ENCODE data around the gene MRTFA.
A peak's percentile ranks its signal among the peaks of the same experiment; 100 is the strongest.
"Not testable (repeated sequence)": the region's sequence is repeated elsewhere in the genome, so short reads cannot be mapped to it uniquely, and the experiment has no call there.

Gene MRTFA

DNA sequence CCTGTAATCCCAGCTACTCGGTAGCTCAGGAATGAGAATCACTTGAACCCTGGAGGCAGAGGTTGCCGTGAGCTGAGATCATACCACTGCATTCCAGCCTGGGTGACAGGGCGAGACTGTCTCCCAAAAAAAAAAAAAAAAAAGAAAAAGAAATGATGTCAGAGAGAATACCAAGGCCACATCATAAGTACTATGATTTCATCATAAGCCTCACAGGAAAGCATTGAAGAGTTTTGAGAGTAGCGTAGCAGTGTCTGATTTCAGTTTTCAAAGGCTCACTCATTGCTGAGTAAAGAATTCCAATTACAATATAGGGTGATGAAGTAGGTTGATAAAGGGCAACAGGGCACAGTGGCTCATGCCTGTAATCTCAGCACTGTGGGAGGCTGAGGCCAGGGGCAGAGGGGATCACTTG lies 88.8 kb downstream of the MRTFA start:
- no peak for DNase-seq

DNA sequence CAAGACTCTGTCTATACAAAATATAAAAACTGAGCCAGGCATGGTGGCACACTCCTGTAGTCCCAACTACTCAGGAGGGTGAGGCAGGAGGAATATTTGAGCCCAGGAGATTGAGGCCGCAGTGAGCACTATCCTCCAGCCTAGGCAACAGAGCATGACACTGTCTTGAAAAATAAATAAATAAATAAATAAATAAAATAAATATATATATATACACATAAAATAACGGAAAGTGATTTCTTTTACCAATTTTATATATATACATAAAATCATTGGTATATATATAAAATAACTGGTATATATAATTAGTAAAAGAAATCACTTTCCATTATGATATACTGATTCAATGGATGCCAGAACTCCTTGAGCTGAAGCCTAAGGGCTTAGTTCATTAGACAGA lies 91.8 kb downstream of the MRTFA start:
- no peak for DNase-seq

DNA sequence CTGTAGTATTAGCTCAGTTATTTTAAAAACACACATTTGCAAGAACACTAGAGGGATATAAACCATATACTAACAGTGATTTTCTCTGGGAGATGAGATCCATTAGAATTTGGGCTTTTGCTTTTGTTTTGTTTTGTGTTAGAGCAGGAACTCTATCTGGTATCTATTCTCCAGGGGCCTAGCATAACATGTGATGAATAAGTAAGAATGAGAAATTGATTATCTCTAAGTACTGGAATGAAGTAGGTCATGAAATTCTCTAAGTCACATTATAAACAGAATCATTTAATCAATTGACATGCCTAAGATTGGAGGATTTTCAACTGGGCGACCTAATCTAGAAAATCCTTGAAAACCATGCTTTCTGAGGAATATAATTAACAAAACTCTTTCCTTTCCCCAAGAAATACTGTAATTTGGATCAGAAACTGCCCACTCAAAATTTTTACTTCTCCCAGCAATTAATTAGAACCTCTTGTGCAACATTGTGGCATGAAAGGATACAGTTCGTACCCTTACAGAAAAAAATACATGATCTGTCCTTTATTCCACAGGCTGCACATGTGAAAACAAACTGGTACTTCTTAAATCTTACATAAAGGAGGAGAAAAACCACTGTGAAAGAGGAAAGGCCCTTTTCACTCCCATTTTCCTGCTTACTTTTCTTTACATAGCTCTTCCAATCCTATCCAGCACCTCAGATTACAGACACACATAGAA lies 93.5 kb downstream of the MRTFA start:
- DNase-seq = no peak

DNA sequence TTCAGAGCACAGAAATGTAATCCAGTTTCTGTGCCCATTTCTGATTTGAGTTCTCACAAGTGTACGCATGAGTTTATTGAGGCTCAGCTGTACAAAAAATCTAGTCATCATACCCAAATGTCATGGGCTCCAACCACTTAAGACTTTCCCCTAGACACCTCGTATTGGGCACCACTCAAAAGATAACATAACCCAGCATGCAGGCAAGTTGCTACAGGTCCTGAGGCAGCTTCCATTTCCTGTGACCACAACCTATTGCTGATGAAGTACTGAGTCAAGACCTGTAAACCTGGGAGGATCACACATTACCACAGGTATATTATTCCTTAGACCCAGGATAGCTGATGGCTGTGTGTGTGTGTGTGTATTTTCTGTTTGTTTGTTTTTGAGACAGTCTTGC lies 95.2 kb downstream of the MRTFA start:
- DNase-seq = no peak

DNA sequence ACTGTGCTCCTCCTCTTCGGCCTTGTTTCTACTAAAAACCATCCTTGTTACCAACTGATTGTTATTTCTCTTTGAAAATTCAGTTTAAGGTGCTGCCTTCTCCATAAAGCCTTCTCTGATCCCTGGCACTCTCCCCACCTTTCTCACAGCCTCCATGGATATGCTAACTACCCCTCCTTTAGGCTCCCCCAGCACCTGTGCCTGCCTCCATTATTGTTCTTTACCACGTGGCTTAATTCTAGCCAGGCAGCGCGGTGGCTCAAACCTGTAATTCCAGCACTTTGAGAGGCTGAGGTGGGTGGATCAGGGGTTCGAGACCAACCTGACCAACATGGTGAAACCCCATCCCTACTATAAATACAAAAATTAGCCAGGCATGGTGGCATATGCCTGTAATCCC lies 96.3 kb downstream of the MRTFA start:
- DNase-seq = no peak

DNA sequence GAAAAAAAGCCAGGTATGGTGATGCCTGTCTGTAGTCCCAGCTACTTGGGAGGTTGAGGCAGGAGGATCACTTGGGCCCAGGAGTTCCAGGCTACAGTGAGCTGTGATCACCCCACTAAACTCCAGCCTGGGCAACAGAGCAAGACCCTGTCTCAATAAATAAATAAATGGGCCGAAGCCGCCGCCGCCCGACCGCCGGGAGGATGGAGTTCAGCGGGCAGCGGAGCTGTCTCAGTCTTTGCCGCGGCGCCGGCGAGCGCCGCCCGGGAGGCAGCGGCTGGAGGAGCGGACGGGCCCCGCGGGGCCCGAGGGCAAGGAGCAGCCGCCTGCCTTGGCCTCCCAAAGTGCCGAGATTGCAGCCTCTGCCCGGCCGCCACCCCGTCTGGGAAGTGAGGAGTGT lies 100.4 kb downstream of the MRTFA start:
- DNase-seq = not testable (repeated sequence)

DNA sequence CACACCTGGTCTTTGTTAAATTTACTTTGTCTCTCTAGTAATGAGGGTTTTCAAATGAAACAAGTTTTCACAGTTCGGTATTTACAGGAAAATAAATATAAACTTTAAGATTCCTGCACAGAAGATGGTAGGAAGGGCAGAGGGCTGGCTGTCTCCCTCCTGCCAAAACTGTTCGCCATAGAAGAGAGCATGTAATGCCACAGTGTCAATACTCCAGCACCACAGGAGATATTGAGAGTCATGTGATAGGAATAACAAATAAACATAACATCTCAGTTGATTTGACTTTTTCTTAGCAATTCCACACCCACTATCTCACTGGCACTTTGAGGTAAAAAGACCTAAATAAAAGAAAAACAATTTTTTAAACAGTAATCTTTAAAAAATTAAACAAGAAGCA lies 100.9 kb downstream of the MRTFA start:
- no peak for DNase-seq

DNA sequence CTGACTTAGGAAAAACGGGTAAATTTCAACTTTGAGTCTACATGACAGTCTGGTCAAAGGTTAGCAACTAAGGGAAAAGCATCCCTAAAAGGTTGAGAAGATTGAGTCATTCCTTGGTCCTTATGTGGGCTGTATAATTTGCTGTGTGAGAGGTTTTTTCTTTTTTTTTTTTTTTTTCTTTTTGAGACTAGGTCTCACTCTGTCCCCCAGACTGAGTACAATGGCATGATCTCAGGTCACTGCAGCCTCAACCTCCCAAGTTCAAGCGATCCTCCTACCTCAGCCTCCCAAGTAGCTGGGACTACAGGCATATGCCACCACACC lies 101.4 kb downstream of the MRTFA start:
- no peak for DNase-seq

DNA sequence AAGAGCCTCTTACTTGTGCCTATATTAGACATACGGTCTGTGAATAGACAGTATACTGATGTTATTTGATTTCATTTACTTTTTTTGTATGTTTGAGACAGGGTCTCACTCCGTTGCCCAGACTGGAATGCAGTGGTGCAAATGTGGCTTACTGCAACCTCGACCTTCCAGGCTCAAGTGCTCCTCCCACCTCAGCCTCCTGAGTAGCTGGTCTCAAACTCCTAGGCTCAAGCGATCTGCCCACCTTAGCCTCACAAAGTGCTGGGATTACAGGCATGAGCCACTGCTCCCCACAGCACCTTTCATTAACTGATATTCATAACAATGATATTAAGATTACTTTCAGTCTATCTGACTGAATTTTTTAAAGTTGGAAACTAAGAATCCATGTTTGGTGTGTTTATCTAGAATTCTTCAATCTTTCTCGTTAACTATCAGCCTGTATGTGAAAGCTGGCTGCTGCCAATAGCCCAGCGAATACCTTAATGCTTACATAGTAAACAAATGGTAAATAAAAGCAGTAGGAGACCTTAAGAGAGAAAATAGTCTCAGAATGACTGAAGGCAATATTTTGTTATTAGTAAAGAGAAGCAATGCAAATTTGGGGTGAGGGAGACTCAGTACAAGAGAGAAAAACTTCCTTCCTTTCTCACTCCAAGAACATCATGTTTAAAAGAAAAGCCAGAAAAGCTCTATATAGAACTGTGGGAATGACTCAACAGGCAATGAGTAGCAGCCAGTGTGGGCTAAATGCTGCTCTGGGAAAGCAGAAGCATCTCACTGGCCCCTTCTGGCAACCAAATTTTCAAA lies 101.9 kb downstream of the MRTFA start:
- no peak for DNase-seq

DNA sequence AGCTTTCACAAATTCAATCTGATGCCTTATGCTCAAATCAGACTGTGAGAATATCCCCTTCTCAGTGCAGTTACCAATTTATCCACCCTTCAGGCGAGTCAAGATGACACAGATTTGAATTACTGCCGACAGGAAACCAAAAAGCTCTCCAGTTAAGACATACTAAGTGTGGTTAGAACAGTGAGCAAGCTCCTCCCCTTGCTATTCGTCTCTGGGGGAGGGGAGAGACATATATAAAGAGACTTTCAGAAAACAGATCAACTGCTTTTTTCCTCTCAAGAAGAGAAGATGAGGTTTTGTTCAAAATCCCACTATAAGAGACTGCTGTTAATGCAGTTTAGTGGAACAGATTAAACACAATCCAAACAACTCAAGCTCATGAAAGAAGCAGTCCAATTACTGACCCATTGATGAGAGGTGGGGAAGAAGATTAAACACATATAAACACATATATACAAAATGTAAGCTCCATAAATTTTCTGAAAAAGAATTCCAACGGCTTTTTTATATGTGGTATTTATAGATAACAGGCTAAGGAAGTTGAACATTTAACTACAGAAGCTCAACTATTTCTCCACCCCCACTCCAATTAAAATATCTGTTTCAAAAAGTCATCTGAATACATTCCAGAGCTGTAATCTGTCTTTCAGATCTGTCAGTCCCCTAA lies 102.7 kb downstream of the MRTFA start:
- DNase-seq = no peak

DNA sequence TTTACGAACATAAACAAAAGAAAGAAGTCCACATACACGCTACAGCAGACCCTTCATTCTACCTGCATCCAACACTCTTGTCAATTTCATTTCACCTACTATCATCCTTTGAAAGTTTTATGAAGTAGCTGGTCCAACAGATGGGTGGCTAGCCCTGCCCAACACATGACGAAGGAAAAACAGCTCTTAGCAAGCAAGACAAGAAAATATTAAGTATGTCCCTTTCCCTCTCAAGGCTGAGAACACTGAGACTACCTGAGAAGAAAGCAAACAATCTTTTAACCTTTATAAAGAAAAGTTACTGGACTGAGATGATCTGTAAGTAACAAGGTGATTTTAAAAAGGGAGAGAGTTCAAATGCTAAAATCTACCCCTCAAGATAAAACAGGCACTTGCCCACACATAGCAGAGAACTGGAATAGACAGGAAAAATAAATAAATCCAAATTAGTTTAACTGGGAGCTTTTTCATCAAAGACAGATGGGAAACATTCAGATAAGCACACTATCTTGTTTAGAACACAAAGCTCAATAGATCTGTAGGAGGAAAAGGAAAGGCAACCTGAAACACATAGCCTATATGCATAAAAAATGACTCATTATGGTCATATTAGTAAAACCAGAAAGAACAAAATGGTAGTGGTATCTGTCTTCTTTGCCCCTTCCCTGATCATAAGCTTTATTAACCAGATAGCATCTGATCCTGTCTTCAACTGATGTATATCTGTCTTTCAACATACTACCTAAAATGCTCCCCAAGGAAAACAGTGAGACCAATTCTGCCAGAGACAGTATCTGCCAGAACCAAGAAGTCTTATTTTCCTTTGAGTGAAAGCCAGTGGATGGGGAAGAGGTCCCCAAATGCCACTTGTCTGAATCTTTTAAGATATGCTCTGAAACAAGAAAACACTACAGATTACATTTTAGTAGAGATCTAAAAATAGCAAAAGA lies 104.3 kb downstream of the MRTFA start:
- no peak for DNase-seq

DNA sequence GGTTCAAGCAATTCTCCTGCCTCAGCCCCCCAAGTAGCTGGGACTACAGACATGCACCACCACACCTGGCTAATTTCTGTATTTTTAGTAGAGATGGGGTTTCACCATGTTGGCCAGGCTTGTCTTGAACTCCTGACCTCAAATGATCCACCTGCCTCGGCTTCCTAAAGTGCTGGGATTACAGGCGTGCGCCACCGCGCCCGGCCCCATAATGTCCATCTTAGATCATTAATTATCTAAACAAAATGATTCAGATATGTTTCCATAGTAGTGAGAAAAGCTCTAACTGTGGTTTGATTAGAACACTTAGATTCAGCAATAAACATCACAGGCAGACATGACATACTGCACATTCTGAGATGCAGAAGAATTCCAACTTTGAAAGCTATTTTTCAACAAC lies 106.1 kb downstream of the MRTFA start:
- not testable (repeated sequence) for DNase-seq

DNA sequence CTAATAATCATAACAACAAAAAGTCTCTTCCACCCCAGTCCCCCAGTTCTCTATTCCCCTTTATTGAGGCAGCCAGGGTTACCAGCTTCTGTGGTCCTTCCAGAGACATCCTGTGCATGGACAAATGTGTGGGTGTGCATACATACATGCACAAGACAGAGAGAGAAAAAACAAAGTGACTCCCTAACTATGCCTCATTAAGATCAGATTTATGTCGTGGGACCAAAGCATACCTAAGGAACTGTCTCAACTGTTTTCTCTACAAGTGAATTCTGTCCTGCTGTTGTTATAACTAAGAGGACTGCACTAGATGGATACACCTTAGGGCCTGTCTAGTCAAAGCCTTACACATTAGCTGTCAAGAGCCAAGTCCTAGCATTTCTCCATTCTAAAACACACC lies 106.7 kb downstream of the MRTFA start:
- no peak for DNase-seq

DNA sequence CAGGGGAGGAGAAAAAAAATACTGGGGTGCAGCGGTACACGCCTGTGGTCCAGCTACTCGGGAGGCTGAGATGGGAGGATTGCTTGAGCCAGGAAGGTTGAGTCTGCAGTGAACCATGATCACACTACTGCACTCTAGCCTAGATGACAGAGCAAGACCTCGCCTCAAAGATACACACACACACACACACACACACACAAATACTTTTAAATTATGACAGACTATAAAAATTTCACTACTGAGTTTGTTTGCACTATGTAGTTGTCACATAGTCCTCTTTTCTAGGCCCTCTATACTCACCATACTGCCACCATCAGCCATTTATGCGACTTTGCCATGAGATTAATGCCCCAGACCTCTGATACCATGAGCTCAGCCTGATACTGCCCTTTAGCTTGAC lies 109.6 kb downstream of the MRTFA start:
- no peak for DNase-seq

DNA sequence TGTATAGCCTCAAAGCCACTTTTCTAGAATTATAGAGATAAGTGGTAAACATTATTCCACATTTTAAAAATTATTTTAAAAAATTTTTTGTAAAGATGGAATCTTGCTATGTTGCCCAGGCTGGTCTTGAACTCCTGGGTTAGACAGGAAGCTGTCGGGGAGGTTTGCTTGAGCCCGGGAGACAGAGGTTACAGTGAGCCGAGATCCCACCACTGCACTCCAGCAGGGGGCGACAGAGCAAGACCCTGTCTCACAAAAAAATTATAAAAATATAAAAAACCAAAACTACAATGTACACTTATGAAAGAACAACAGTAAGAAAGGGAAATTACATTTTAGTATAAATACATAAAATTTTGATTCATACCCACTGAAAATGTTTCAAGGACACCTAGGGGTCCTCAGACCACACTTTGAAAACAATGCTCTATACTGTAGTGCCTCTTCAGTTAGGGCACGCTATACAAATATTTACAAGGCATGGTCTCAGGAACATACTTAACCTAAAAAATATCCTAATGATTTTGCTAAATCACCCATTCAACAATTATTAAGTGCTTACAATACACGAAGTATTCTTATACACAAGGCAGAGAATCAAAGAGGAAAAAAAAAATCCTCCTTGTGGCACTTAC lies 111.2 kb downstream of the MRTFA start:
- DNase-seq = peak in 1 of 2 experiments; percentile 21

DNA sequence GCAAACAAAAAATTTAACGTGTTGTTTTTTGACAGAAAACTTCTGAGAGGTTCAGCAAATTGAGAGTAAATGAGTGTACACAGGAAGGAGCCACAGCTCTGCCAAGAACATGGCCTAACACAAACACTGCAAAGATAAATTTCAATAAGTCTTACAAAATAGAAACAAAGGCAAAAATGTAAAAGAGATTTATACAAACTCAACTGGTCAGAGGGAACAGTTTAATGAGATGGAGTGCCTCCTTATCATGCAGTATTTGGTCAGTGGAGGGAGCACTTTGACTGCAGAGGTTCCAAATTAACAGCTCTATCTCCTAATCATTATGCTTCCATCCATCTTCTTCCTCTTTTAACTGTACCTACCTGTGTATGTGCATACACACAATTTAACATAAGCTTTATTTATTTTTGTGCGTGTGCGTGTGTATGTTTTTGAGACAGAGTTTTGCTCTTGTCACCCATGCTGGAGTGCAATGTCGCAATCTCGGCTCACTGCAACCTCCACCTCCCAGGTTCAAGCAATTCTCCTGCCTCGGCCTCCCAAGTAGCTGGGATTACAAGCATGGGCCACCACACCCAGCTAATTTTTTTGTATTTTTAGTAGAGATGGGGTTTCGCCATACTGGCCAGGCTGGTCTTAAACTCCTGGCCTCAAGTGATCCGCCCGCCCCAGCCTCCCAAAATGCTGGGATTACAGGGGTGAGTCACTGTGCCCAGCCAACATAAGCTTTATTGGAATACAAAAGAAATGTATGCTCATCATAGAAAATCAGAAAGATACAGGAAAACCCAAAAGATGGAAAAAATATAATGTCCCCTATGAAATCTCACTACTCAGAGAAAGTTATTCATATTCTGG lies 111.9 kb downstream of the MRTFA start:
- DNase-seq = no peak

DNA sequence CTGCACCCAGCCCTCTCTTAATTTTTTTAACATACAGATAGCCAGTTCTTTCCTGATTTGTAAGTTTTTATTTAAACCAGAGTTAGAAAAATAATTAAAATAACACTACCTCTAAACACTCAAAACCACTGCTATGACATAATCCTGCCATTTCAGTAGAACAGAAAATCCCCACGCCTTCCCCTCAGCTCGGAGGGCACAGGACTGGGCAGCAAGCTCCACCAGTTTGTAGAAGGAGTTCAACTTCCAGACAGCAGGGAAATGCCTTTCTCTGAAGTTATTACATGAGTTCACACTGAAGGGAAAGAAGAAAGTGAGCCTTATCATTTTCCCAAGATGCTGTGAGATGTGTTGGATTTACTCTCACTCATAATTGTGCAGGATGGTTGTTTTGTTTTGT lies 114.4 kb downstream of the MRTFA start:
- DNase-seq = no peak

DNA sequence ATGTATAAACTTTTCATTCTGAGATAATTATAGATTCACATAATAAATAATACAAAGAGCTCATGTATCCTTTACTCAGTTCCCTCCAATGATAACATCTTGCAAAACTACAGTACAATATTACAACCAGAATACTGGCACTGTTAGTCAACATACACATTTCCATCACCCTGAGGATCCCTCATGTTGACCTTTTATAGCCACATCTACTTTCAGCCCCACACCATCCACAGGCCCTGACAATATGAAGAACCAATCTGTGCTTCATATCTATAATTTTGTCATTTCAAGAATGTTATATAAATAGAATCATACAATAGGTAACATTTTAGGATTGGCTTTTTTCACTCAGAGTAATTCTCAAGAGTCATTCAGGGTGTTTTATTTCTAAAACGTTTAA lies 115.5 kb downstream of the MRTFA start:
- no peak for DNase-seq

DNA sequence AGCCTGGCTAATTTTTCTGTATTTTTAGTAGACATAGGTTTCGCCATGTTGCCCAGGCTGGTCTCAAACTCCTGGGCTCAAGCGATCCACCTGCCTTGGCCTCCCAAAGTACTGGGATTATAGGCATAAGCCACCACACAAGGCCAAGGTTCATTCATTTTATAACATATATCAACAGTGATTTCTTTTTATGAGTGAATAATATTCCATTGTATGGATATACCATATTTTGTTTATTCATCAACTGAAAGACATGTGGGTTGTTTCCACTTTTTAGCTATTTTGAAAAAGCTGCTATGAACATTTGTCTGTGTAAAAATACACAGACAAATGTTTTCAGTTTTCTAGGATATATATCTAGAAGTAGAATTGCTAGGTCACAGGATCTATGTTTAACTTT lies 116.0 kb downstream of the MRTFA start:
- no peak for DNase-seq

DNA sequence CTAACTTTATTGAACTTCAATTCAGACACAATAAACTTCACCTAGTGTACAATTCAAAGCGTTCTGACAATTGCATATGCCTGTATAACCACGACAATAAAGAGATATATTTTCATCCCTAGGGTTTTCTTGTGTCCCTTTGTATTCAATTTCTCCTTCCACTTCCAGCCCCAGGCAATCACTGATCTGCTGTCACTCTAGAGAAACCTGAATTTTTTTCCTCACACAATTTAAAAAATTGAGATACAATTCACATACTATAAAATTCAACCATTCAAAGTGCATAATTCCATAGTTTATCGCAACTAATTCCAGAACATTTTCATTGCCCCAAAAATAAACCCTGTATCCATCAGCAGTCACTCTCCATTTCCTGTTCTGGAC lies 116.6 kb downstream of the MRTFA start:
- DNase-seq = no peak

DNA sequence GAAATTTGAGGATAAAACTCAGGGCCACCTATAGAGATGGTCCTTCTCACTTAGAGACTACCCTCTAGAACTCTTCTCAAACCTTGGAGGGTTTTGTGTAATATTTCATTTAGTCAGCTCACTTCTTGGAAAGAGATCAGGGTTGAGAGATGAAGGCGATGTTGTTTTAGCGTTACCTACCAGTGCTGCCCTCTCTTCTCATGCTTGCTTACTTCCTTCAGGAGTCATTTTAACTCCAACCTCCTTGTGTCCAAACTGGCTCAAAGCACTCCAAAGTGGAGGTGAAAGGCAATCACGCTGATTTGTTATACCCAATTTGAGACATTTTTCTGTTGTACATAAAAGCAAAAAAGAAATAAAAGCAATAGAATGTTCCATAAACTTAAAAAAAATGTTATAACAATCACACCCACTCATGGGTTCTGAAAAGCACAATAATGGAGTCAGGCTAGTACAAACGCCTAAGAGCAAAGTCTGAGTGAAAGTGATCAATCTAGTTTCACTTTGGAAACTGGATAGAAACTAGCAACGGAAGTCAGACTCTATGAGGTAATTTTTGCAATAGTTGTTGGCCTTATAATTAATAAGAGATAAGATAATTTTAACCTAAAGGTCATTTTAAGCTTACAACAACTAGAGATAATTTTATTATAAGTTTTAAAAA lies 117.1 kb downstream of the MRTFA start:
- DNase-seq = no peak
